Measurements from ENCODE around the gene ABCB6.
"Not testable (repeated sequence)": the region's sequence is repeated elsewhere in the genome, so short reads cannot be mapped to it uniquely, and the experiment has no call there.

Gene ABCB6

DNA sequence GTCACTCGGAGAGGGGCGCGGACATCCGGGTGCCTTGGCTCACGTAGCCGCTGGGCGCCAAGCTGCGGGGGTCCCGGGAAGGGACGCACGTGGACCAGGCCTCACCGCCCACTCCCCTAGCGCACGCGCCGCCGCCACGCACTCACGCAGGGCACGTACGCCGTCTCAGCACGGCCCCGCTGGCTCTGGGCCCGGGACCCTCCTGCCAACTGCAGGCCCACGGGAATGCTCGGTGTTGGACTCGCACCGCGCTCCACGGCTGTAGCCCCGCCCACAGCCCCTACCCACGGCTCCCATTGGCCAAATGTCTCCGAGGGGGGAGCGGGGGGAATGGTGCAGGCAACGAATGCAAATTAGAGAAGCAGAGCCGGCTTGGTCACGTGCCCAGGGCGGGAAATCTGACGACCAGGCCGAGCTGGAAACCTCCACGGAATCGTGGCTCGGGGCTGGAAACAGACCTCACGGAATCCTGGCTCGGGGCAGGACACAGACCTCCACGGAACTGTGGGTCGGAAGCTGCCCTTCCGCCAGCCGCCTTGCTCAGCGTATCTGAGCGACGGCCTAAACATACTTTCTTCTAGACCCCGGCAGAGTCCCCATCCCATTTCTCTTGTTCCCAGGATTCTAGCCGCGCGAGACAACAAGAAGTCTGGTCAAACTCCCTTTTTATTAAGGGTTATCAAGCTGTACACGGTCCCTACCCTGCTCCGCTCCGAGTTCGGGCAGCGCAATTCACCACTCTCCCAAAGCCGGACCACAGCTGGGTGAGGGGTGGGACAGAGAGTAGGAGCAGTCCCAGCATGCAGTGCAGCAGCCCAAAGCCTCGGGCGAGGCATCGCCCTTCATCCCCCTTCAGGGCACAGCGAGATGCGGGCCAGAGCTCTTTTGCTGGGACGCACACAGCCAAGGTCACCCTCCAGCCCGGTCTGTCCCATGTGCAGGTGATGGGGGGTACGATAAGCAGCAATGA is at the start of gene ABCB6:
ABCB6 (minus strand) TSS at position 227 of the 970 bp plus-strand sequence. CDS start 285 bp downstream, outside the sequence.
- Histone ChIP-seq H3K27me3 (ENCODE audit: control insufficient read depth in 1 of 2, insufficient read depth in 2 of 2, low read length in 2 of 2) (no peaks in the 10 kb centered on the region), H3K4me1 (ENCODE audit: control insufficient read depth, insufficient read depth, low read length) (peaks cover 44% of the 10 kb centered on the region), H3K27ac (ENCODE audit: low read length) (peak within 1 kb of the TSS; percentile 90), H3K9ac (ENCODE audit: low read length in 2 of 2) (peak within 1 kb of the TSS; percentile 64 to 80), H3K9me3 (ENCODE audit: control insufficient read depth in 2 of 2, low read length in 2 of 2) (no peaks in the 10 kb centered on the region), H3K36me3 (ENCODE audit: control insufficient read depth in 2 of 2, insufficient read depth in 2 of 2, low read length in 2 of 2) (peaks cover 45 to 57% of the 10 kb centered on the region in 2 donors), H3K4me3 (ENCODE audit: low read length in 2 of 2) (peak within 1 kb of the TSS; percentile 73 to 80)

DNA sequence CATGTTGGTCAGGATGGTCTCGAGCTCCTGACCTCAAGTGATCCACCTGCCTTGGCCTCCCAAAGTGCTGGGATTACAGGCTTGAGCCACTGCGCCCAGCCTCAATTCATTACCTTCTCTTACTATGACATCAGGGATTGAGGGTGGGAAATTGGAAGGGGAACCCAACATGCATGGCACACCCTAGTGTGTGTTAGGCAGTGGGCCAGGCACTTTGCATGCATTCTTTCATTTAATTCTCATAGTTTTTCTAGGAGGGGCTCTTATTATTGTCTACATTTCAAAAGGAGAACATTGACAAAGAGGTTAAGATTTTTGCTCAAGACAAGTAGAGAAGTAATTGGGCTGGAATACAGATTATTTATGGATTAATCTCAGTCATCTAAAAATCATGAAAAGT is 49.5 kb upstream of the ABCB6 start:
- Histone ChIP-seq H3K4me3 (ENCODE audit: low read length in 2 of 2) (no peak overlapping the region), H3K36me3 (ENCODE audit: control insufficient read depth in 2 of 2, insufficient read depth in 2 of 2, low read length in 2 of 2) (no peaks in the 10 kb centered on the region), H3K4me1 (ENCODE audit: control insufficient read depth, insufficient read depth, low read length) (peaks cover 8% of the 10 kb centered on the region), H3K27me3 (ENCODE audit: control insufficient read depth in 1 of 2, insufficient read depth in 2 of 2, low read length in 2 of 2) (no peaks in the 10 kb centered on the region), H3K27ac (ENCODE audit: low read length) (no peak overlapping the region), H3K9me3 (ENCODE audit: control insufficient read depth in 2 of 2, low read length in 2 of 2) (no peaks in the 10 kb centered on the region), H3K9ac (ENCODE audit: low read length in 2 of 2) (no peak overlapping the region)

DNA sequence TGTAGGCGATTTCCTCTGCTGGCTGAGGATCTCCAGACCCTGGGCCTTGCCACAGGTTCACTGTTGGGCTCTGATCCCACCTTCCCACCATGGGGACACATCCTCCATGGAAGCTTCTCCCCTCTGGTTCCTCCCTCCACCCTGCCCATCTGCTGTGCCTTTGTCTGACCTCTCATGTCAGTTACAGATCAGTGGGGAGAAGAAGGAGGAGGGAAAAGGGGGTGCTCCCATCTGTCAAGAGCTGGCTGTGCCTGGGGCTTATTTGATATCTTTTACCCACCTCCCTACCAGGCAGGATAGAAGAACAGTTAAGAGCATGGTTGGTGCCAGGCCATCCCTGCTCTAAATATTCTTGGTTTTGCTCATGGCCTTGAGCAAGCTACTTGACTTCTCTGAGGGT is 48.1 kb upstream of the ABCB6 start:
- H3K4me3 ChIP-seq (ENCODE audit: low read length in 2 of 2): no peak overlapping the region
- peaks cover 8% of the 10 kb centered on the region for H3K4me1 ChIP-seq (ENCODE audit: control insufficient read depth, insufficient read depth, low read length)
- H3K9me3 ChIP-seq (ENCODE audit: control insufficient read depth in 2 of 2, low read length in 2 of 2): no peaks in the 10 kb centered on the region
- no peak overlapping the region for H3K9ac ChIP-seq (ENCODE audit: low read length in 2 of 2)
- H3K27ac ChIP-seq (ENCODE audit: low read length): no peak overlapping the region
- H3K27me3 ChIP-seq (ENCODE audit: control insufficient read depth in 1 of 2, insufficient read depth in 2 of 2, low read length in 2 of 2): no peaks in the 10 kb centered on the region
- H3K36me3 ChIP-seq (ENCODE audit: control insufficient read depth in 2 of 2, insufficient read depth in 2 of 2, low read length in 2 of 2): no peaks in the 10 kb centered on the region

DNA sequence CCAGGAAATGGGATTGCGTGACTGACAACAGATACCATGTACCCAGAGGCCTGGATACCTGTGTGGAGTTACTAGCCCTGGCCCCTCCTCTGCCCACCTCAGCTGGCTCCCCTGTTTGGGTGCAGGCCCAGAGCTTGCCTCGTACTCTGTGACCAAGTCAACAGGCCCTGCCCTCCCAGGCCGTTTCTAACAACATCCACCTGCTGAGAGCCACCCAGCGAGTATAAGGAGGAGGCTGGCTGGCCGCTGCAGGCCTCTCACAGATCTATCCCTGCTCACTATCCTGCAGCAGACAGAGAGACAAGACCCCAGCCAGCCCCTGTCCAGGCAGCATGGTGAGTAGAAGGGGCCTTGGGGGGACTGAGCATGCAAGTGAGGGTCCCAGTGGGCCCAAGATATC is 47.5 kb upstream of the ABCB6 start:
- Histone ChIP-seq H3K4me3 (ENCODE audit: low read length in 2 of 2) (no peak overlapping the region), H3K9ac (ENCODE audit: low read length in 2 of 2) (no peak overlapping the region), H3K27ac (ENCODE audit: low read length) (no peak overlapping the region), H3K27me3 (ENCODE audit: control insufficient read depth in 1 of 2, insufficient read depth in 2 of 2, low read length in 2 of 2) (no peaks in the 10 kb centered on the region), H3K36me3 (ENCODE audit: control insufficient read depth in 2 of 2, insufficient read depth in 2 of 2, low read length in 2 of 2) (no peaks in the 10 kb centered on the region), H3K4me1 (ENCODE audit: control insufficient read depth, insufficient read depth, low read length) (peaks cover 8% of the 10 kb centered on the region), H3K9me3 (ENCODE audit: control insufficient read depth in 2 of 2, low read length in 2 of 2) (no peaks in the 10 kb centered on the region)

DNA sequence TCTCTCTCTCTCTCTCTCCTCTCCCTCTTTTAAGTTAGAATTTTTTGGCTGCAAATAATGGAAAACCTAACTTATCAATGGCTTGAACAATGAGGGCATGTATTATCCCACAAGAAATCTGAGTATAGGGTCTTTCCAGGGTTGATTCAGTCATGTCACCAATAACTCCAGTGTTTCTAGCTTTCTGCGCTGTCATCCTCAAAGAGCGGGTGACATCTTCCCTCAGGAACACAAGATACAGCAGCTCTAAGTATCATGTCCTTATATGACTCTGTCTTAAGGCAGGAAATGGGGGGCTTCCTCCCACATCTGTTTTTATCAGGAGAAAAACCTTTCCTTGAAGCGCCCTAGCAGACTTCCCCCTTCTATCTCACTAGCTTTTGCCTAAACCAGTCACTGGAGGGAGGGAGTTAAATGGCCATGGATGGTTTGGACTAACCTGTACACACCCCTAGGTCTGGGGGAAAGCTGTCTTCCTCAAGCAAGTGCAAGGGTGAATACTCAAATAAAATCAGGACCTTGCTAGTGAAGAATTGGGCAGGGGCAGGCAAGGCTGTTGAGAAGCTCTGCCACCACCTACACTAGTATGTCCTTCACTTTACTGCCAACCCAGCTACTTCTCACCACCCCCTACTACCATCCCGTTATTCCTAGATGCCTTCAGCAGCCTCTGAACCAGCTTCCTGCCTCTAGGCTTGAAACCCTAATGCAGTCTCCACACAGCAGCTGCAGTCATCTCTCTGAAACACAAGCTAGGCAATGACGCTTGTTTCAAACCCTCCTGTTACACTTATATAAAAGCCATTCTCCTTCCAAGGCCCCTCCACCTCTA is 42.5 kb upstream of the ABCB6 start:
- no peaks in the 10 kb centered on the region for H3K9me3 ChIP-seq (ENCODE audit: control insufficient read depth in 2 of 2, low read length in 2 of 2)
- H3K4me3 ChIP-seq (ENCODE audit: low read length in 2 of 2): no peak overlapping the region
- H3K36me3 ChIP-seq (ENCODE audit: control insufficient read depth in 2 of 2, insufficient read depth in 2 of 2, low read length in 2 of 2): no peaks in the 10 kb centered on the region
- H3K27me3 ChIP-seq (ENCODE audit: control insufficient read depth in 1 of 2, insufficient read depth in 2 of 2, low read length in 2 of 2): no peaks in the 10 kb centered on the region
- no peak overlapping the region for H3K27ac ChIP-seq (ENCODE audit: low read length)
- no peak overlapping the region for H3K9ac ChIP-seq (ENCODE audit: low read length in 2 of 2)
- no peaks in the 10 kb centered on the region for H3K4me1 ChIP-seq (ENCODE audit: control insufficient read depth, insufficient read depth, low read length)

DNA sequence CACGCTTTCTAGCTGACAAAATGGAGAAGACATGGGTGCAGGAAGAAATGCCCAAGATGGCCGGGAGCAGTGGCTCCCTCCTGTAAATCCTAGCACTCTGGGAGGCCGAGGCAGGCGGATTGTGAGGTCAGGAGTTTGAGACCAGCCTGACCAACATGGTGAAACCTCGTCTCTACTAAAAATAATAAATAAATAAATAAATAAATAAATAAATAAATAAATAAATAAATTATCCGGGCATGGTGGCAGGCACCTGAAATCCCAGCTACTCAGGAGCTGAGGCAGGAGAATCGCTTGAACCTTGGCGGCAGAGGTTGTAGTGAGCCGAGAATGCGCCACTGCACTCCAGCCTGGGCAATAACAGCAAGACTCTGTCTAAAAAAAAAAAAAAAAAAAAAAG is 40.2 kb upstream of the ABCB6 start:
- H3K9me3 ChIP-seq (ENCODE audit: control insufficient read depth in 2 of 2, low read length in 2 of 2); H3K9ac ChIP-seq (ENCODE audit: low read length in 2 of 2); H3K27me3 ChIP-seq (ENCODE audit: control insufficient read depth in 1 of 2, insufficient read depth in 2 of 2, low read length in 2 of 2); H3K36me3 ChIP-seq (ENCODE audit: control insufficient read depth in 2 of 2, insufficient read depth in 2 of 2, low read length in 2 of 2); H3K4me1 ChIP-seq (ENCODE audit: control insufficient read depth, insufficient read depth, low read length); H3K4me3 ChIP-seq (ENCODE audit: low read length in 2 of 2); H3K27ac ChIP-seq (ENCODE audit: low read length): not testable (repeated sequence)

DNA sequence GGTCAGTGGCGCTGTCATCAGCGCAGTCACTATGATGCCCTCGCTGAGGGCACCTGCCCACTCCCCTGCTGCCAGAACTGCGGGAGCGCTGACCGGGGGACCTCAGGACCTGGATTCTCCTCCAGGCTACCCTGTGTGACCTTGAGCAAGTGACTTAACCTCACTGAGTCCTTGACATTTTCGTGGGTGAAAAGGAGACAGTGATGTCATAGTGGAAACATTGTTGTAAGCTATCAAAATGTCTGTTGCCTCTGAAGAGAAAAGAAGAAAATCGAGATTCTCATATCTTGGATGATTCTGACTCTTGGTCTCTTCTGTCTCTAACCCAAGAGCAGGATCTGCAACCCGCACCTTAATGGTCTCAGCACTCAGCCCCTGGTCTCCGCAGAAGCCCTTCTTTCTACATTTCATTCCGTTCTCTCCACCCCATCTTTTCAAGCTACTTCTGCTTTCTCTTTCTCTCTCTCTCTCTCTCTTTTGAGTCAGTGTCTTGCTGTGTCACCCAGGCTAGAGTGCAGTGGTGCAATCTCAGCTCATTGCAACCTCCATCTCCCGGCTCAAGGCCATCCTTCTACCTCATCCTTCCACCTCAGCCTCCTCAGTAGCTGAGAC is 35.9 kb upstream of the ABCB6 start:
- Histone ChIP-seq H3K27ac (ENCODE audit: low read length) (peak overlapping the region; percentile 90), H3K9ac (ENCODE audit: low read length in 2 of 2) (peak overlapping the region; percentile 68 to 86), H3K9me3 (ENCODE audit: control insufficient read depth in 2 of 2, low read length in 2 of 2) (no peaks in the 10 kb centered on the region), H3K4me1 (ENCODE audit: control insufficient read depth, insufficient read depth, low read length) (peaks cover 44% of the 10 kb centered on the region), H3K4me3 (ENCODE audit: low read length in 2 of 2) (peak overlapping the region; percentile 90 to 96), H3K36me3 (ENCODE audit: control insufficient read depth in 2 of 2, insufficient read depth in 2 of 2, low read length in 2 of 2) (peaks cover 6 to 9% of the 10 kb centered on the region in 2 donors), H3K27me3 (ENCODE audit: control insufficient read depth in 1 of 2, insufficient read depth in 2 of 2, low read length in 2 of 2) (no peaks in the 10 kb centered on the region)

DNA sequence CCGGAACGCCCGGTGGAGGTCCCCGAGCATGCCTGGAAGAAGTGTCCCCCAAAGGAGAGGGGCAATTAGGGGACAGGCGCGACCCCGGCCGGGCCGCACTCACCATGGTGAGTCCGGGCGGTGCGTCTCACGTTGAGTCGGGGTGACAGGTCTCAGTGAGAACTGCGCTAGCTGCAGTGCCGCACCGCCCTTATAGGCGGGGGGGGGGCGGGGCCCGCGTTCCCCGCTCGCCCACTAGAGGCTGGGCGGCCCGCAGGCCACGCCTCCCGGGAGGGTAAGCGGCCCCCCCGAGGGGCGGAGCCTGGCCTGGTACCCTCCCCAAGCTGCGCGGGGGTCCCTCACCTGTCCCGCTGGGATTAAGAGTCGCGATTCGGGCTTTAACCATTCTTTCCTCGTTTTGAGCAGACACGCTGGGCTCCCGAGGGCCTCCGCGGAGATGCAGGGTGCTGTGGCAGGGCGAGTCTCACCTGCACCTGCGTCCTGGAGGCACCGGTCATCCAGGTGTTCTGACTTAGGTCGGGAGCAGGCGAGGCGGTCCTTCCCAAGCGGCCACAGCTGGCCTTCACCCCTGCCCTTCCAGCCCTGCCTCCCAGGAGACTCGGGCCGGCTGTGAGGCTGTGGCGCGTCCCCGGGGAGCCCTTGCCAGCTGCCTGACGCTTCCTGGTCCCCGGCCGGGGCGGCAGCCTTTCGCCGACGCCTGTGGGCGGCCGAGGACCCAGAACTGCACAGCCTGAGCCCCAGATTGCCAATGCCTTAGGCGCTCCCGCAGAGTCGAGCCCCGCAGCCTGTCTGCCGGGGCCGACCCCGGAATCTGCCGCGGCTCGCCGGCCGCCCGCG is 35.2 kb upstream of the ABCB6 start, which contains the start of gene TUBA4A:
TUBA4A (minus strand) TSS at position 166 of the 837 bp plus-strand sequence; CDS start at position 106, 60 bp downstream.
- peak within 1 kb of the TSS; percentile 73 to 86 for H3K9ac ChIP-seq (ENCODE audit: low read length in 2 of 2)
- H3K9me3 ChIP-seq (ENCODE audit: control insufficient read depth in 2 of 2, low read length in 2 of 2): no peaks in the 10 kb centered on the region
- peak within 1 kb of the TSS; percentile 90 for H3K27ac ChIP-seq (ENCODE audit: low read length)
- H3K27me3 ChIP-seq (ENCODE audit: control insufficient read depth in 1 of 2, insufficient read depth in 2 of 2, low read length in 2 of 2): no peaks in the 10 kb centered on the region
- H3K4me3 ChIP-seq (ENCODE audit: low read length in 2 of 2): peak within 1 kb of the TSS; percentile 90 to 96
- peaks cover 51% of the 10 kb centered on the region for H3K4me1 ChIP-seq (ENCODE audit: control insufficient read depth, insufficient read depth, low read length)
- H3K36me3 ChIP-seq (ENCODE audit: control insufficient read depth in 2 of 2, insufficient read depth in 2 of 2, low read length in 2 of 2): peaks cover 6 to 9% of the 10 kb centered on the region in 2 donors

DNA sequence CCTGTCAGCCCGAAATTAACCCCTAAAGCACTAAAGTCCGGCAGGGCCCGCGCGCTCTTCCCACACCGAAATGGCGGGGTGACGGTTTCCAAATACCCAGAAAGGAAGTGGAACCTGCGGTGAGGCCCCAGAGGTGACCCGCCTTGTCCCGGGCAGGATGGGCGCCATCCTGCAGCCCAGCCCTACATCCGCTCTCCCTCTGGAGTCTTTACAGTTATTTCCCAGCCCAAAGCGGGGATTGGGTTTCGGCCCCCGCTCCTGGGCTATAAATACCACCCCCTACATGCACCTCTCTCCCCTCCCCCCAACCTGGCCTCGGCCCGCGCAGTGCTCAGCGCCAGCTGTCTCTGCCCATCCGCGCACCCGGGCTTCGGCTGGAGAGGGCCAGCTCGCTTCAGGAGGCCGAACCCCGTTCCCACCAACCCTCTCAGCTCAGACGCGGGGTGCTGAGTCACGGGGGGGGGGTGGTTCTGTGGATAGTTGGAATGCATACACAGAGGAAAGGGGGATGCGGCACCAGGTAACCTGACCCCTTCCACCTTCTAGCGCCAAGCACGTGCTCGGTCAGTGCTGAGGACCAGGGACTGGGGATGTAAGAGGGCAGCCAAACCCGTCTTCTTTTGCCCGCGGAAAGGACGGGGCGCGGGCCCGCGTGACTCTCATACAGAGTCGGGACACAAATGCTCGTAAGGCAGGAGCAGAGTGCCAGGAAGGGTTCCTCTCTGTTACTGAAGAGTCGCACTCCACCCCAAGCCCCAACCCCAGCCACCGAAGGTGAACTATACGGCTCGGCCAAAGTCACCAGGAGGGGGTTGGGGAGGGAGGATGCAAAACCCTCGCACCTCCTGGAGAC is 34.4 kb upstream of the ABCB6 start, which contains the start of gene TUBA4B:
TUBA4B (plus strand) TSS at position 344 of the 853 bp plus-strand sequence; CDS start at position 509, 165 bp downstream.
- H3K9me3 ChIP-seq (ENCODE audit: control insufficient read depth in 2 of 2, low read length in 2 of 2): no peaks in the 10 kb centered on the region
- H3K27ac ChIP-seq (ENCODE audit: low read length): peak within 1 kb of the TSS; percentile 90
- H3K27me3 ChIP-seq (ENCODE audit: control insufficient read depth in 1 of 2, insufficient read depth in 2 of 2, low read length in 2 of 2): no peaks in the 10 kb centered on the region
- H3K36me3 ChIP-seq (ENCODE audit: control insufficient read depth in 2 of 2, insufficient read depth in 2 of 2, low read length in 2 of 2): peaks cover 8 to 12% of the 10 kb centered on the region in 2 donors
- peak within 1 kb of the TSS; percentile 90 to 96 for H3K4me3 ChIP-seq (ENCODE audit: low read length in 2 of 2)
- peak within 1 kb of the TSS; percentile 73 to 86 for H3K9ac ChIP-seq (ENCODE audit: low read length in 2 of 2)
- peaks cover 55% of the 10 kb centered on the region for H3K4me1 ChIP-seq (ENCODE audit: control insufficient read depth, insufficient read depth, low read length)
